ENCODE results near the gene SLC2A2.

Gene SLC2A2

GRCh38 chr3:171013822-171014748 lies 12.4 kb downstream of the SLC2A2 start:
- no peaks in the 10 kb centered on the region for H3K36me3 Mint-ChIP-seq (ENCODE audit: low read depth)

GRCh38 chr3:171011873-171012336 lies 14.6 kb downstream of the SLC2A2 start:
- Mint-ChIP-seq H3K27ac (no peak overlapping the region), H3K4me3 (no peak overlapping the region), H3K36me3 (ENCODE audit: low read depth) (no peaks in the 10 kb centered on the region), H3K27me3 (no peaks in the 10 kb centered on the region), H3K4me1 (ENCODE audit: low read depth) (no peaks in the 10 kb centered on the region), H3K9me3 (no peaks in the 10 kb centered on the region)
- intact Hi-C loops (cut with micrococcal nuclease): no loop called here

More at GRCh38 chr3:171013822-171014748, 12.4 kb downstream of the SLC2A2 start:
- Mint-ChIP-seq H3K4me1 (ENCODE audit: low read depth) (no peaks in the 10 kb centered on the region), H3K27ac (no peak overlapping the region), H3K9me3 (no peaks in the 10 kb centered on the region), H3K4me3 (no peak overlapping the region), H3K27me3 (no peaks in the 10 kb centered on the region)
- intact Hi-C loops (cut with micrococcal nuclease): no loop called here

- H3K4me1 Mint-ChIP-seq (ENCODE audit: low read depth): no peaks in the 10 kb centered on the region
Observed at GRCh38 chr3:171011109-171011872, 15.2 kb downstream of the SLC2A2 start.

GRCh38 chr3:171007316-171007715 lies 19.2 kb downstream of the SLC2A2 start:
- no peak overlapping the region for H3K27ac Mint-ChIP-seq
- H3K4me1 Mint-ChIP-seq (ENCODE audit: low read depth): no peaks in the 10 kb centered on the region
- H3K36me3 Mint-ChIP-seq (ENCODE audit: low read depth): no peaks in the 10 kb centered on the region
- no peak overlapping the region for H3K4me3 Mint-ChIP-seq
- intact Hi-C loops (cut with micrococcal nuclease): no loop called here
- H3K27me3 Mint-ChIP-seq: no peaks in the 10 kb centered on the region
- no peaks in the 10 kb centered on the region for H3K9me3 Mint-ChIP-seq

More at GRCh38 chr3:171011109-171011872, 15.2 kb downstream of the SLC2A2 start:
- Mint-ChIP-seq H3K27ac (no peak overlapping the region), H3K36me3 (ENCODE audit: low read depth) (no peaks in the 10 kb centered on the region), H3K4me3 (no peak overlapping the region), H3K27me3 (no peaks in the 10 kb centered on the region), H3K9me3 (no peaks in the 10 kb centered on the region)
- intact Hi-C loops (cut with micrococcal nuclease): no loop called here

GRCh38 chr3:171005648-171006047 lies 20.9 kb downstream of the SLC2A2 start:
- Mint-ChIP-seq H3K27me3 (no peaks in the 10 kb centered on the region), H3K36me3 (ENCODE audit: low read depth) (no peaks in the 10 kb centered on the region), H3K27ac (no peak overlapping the region), H3K4me3 (no peak overlapping the region), H3K9me3 (no peaks in the 10 kb centered on the region), H3K4me1 (ENCODE audit: low read depth) (no peaks in the 10 kb centered on the region)
- intact Hi-C loops (cut with micrococcal nuclease): no loop called here

GRCh38 chr3:171001957-171002694 lies 24.4 kb downstream of the SLC2A2 start:
- Mint-ChIP-seq H3K27me3 (no peaks in the 10 kb centered on the region), H3K36me3 (ENCODE audit: low read depth) (no peaks in the 10 kb centered on the region), H3K4me1 (ENCODE audit: low read depth) (no peaks in the 10 kb centered on the region), H3K27ac (no peak overlapping the region), H3K9me3 (no peaks in the 10 kb centered on the region), H3K4me3 (no peak overlapping the region)
- intact Hi-C loops (cut with micrococcal nuclease): no loop called here

- Mint-ChIP-seq H3K27me3 (no peaks in the 10 kb centered on the region), H3K9me3 (no peaks in the 10 kb centered on the region), H3K4me1 (ENCODE audit: low read depth) (no peaks in the 10 kb centered on the region), H3K36me3 (ENCODE audit: low read depth) (no peaks in the 10 kb centered on the region), H3K27ac (no peak overlapping the region), H3K4me3 (no peak overlapping the region)
- intact Hi-C loops (cut with micrococcal nuclease): no loop called here
Observed at GRCh38 chr3:171001250-171001893, 25.1 kb downstream of the SLC2A2 start.

GRCh38 chr3:171000281-171000680 lies 26.2 kb downstream of the SLC2A2 start:
- no peaks in the 10 kb centered on the region for H3K4me1 Mint-ChIP-seq (ENCODE audit: low read depth)
- no peaks in the 10 kb centered on the region for H3K9me3 Mint-ChIP-seq
- H3K36me3 Mint-ChIP-seq (ENCODE audit: low read depth): no peaks in the 10 kb centered on the region
- H3K27me3 Mint-ChIP-seq: no peaks in the 10 kb centered on the region
- H3K4me3 Mint-ChIP-seq: no peak overlapping the region
- intact Hi-C loops (cut with micrococcal nuclease): no loop called here
- no peak overlapping the region for H3K27ac Mint-ChIP-seq

GRCh38 chr3:170999737-171000242 lies 26.7 kb downstream of the SLC2A2 start:
- Mint-ChIP-seq H3K27me3 (no peaks in the 10 kb centered on the region), H3K27ac (no peak overlapping the region), H3K9me3 (no peaks in the 10 kb centered on the region), H3K36me3 (ENCODE audit: low read depth) (no peaks in the 10 kb centered on the region), H3K4me3 (no peak overlapping the region), H3K4me1 (ENCODE audit: low read depth) (no peaks in the 10 kb centered on the region)
- intact Hi-C loops (cut with micrococcal nuclease): no loop called here

- intact Hi-C loops (cut with micrococcal nuclease): no loop called here
- H3K4me3 Mint-ChIP-seq: no peak overlapping the region
Observed at GRCh38 chr3:170997961-170998913, 28.3 kb downstream of the SLC2A2 start.

GRCh38 chr3:170992854-170993253 lies 33.7 kb downstream of the SLC2A2 start:
- intact Hi-C loops (cut with micrococcal nuclease): no loop called here
- no peak overlapping the region for H3K27ac Mint-ChIP-seq

More at GRCh38 chr3:170997961-170998913, 28.3 kb downstream of the SLC2A2 start:
- no peaks in the 10 kb centered on the region for H3K9me3 Mint-ChIP-seq
- H3K36me3 Mint-ChIP-seq (ENCODE audit: low read depth): no peaks in the 10 kb centered on the region
- no peak overlapping the region for H3K27ac Mint-ChIP-seq
- H3K4me1 Mint-ChIP-seq (ENCODE audit: low read depth): no peaks in the 10 kb centered on the region
- no peaks in the 10 kb centered on the region for H3K27me3 Mint-ChIP-seq

GRCh38 chr3:170991664-170992063 lies 34.9 kb downstream of the SLC2A2 start:
- Mint-ChIP-seq H3K9me3 (no peaks in the 10 kb centered on the region), H3K27ac (no peak overlapping the region), H3K4me1 (ENCODE audit: low read depth) (no peaks in the 10 kb centered on the region), H3K4me3 (no peak overlapping the region), H3K27me3 (no peaks in the 10 kb centered on the region), H3K36me3 (ENCODE audit: low read depth) (no peaks in the 10 kb centered on the region)
- intact Hi-C loops (cut with micrococcal nuclease): no loop called here

More at GRCh38 chr3:170992854-170993253, 33.7 kb downstream of the SLC2A2 start:
- Mint-ChIP-seq H3K27me3 (no peaks in the 10 kb centered on the region), H3K9me3 (no peaks in the 10 kb centered on the region), H3K36me3 (ENCODE audit: low read depth) (no peaks in the 10 kb centered on the region), H3K4me3 (no peak overlapping the region), H3K4me1 (ENCODE audit: low read depth) (no peaks in the 10 kb centered on the region)
